ENCODE measurements around the gene HAP1. TPM values are rescaled to one million over a fixed set of nuclear protein-coding genes. Genes with fewer than 3 reads are reported as not detected.

HAP1 gene
- total and polyA plus RNA-seq, 11 donors, result 0.07 to 0.35 (median 0.10) TPM; not detected in 6

DNA sequence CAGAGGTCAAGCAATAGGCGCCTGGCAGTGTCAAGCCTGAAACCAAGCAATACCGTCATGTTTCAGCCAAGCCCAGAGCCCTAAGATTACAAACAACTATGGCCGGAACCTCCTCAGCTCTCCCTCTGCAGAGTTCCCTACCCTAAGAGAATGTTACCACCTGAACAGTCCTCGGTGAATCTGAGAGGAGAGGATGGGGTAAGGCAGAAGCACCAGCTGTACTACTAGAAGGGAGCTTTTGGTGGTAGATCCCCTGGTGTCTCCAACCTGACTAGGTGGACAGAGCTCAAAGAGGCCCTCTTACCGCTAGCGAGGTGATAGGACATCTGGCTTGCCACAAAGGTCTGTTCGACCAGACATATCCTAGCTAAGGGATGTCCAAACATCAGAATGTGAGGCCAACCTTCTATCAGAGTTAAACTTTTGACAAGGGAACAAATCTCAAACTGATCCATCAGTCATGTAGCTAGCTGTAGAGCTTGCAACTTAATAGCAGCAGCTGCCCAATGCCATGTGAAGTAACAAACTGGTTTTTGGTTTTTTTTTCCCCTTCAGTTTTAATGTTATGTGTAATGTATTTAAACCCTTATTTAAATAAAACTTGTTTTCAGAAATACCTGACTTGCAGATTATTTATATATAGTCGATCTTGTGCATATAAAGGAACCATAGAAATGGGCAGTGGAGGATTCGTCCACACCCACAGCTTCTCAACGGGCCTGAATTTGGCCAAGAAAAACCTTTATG, 43.2 kb downstream of the HAP1 start:
- no peak for ATAC-seq
- 66 to 74% (median 70%) methylated on average over 10 of the region's 10 CpGs for WGBS, 4 donors
- Histone ChIP-seq H3K4me1 (peaks cover 11 to 45% (median 39%) of the 10 kb centered on the region in 12 donors), H3K4me3 (peak overlapping the region in 8 of 12 donors; percentile 75 to 99 (median 87)), H3K27ac (peak overlapping the region in 2 of 12 donors; percentile 22 to 99), H3K27me3 (no peaks in the 10 kb centered on the region), H3K9me3 (no peaks in the 10 kb centered on the region), H3K36me3 (peaks cover 0 to 65% (median 62%) of the 10 kb centered on the region in 9 donors)
- intact Hi-C loops (cut with DNase I), result loop anchor here in 2 of 10 donors (5.0 to 10.0 kb wide), 2 partner anchors 84 to 86 kb away; no protein-coding TSS in a partner anchor
- DNase-seq, result no peak
- TF ChIP-seq POLR2A (IDR thresholded peaks at IDR 0.05), result no peak
- TF ChIP-seq, protein P1, sequence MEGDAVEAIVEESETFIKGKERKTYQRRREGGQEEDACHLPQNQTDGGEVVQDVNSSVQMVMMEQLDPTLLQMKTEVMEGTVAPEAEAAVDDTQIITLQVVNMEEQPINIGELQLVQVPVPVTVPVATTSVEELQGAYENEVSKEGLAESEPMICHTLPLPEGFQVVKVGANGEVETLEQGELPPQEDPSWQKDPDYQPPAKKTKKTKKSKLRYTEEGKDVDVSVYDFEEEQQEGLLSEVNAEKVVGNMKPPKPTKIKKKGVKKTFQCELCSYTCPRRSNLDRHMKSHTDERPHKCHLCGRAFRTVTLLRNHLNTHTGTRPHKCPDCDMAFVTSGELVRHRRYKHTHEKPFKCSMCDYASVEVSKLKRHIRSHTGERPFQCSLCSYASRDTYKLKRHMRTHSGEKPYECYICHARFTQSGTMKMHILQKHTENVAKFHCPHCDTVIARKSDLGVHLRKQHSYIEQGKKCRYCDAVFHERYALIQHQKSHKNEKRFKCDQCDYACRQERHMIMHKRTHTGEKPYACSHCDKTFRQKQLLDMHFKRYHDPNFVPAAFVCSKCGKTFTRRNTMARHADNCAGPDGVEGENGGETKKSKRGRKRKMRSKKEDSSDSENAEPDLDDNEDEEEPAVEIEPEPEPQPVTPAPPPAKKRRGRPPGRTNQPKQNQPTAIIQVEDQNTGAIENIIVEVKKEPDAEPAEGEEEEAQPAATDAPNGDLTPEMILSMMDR (IDR thresholded peaks at IDR 0.05), result no peak

DNA sequence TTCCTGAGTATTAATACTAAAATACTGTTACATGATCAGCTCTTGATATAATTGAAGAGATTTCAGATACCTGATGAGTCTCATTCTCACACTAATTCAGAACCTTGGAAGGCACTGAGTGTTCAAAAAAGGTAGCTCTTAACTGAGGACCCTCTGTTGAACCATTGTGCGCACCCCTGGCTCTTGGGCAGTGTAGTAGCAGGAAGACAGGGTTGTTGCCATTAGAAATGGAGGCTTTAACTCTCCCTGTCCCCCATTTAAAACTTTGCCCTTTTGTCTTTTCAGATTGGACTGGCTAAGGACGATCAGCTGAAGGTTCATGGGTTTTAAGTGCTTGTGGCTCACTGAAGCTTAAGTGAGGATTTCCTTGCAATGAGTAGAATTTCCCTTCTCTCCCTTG, 43.9 kb downstream of the HAP1 start:
- DNase-seq (no peak), ATAC-seq (no peak)
- Histone ChIP-seq H3K9me3 (no peaks in the 10 kb centered on the region), H3K4me1 (peaks cover 11 to 38% (median 32%) of the 10 kb centered on the region in 12 donors), H3K27me3 (no peaks in the 10 kb centered on the region), H3K36me3 (peaks cover 0 to 62% (median 61%) of the 10 kb centered on the region in 9 donors), H3K4me3 (peak overlapping the region in 11 of 12 donors; percentile 56 to 99 (median 86)), H3K27ac (peak overlapping the region in 9 of 12 donors; percentile 99 to 100 (median 100))
- 43 to 72% (median 49%) methylated on average over 2 of the region's 2 CpGs for WGBS, 4 donors
- intact Hi-C loops (cut with DNase I), result loop anchor here in 2 of 10 donors (5.0 to 10.0 kb wide), 2 partner anchors 84 to 87 kb away; no protein-coding TSS in a partner anchor
- TF ChIP-seq, protein P1 (IDR thresholded peaks at IDR 0.05), result no peak
- TF ChIP-seq POLR2A (IDR thresholded peaks at IDR 0.05), result no peak

DNA sequence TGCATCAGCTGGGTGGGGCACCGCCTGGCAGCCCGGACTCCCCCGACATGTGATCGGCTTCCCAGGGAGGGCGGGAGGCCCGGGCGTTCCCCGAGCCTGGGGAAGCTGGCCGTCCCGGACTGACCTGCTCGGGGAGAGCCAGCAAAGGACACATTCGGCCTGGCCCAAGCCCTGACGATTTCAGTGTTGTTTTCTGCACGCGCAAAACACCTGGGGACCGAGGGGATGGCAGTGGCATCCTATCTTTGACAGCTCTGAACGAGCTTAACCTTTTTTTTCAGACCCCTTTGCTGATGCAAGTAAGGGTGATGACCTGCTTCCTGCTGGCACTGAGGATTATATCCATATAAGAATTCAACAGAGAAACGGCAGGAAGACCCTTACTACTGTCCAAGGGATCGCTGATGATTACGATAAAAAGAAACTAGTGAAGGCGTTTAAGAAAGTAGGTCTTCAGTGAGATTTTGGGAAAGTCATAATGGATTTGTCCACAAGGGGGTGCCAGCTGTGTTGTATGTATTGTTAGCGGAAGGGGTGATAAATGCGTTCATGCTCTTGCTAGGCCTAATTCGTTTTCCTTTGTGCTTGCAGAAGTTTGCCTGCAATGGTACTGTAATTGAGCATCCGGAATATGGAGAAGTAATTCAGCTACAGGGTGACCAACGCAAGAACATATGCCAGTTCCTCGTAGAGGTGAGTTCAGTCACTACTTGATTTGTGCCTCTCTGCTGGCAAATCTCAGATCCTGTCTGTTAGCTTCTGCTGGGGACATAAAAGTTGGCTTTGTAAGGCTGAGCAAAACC, 44.7 kb downstream of the HAP1 start:
- DNase-seq, result peak in 1 of 5 donors; percentile 32
- intact Hi-C loops (cut with DNase I), result loop anchor here in 2 of 10 donors (5.0 to 10.0 kb wide), 2 partner anchors 85 to 88 kb away; no protein-coding TSS in a partner anchor
- 3 to 6% (median 3%) methylated on average over 18 to 27 of the region's 27 CpGs for WGBS, 4 donors
- Histone ChIP-seq H3K9me3 (no peaks in the 10 kb centered on the region), H3K4me1 (peaks cover 11 to 38% (median 32%) of the 10 kb centered on the region in 12 donors), H3K36me3 (peaks cover 0 to 54% (median 53%) of the 10 kb centered on the region in 9 donors), H3K27ac (peak overlapping the region; percentile 99 to 100 (median 100)), H3K4me3 (peak overlapping the region; percentile 56 to 99 (median 87)), H3K27me3 (no peaks in the 10 kb centered on the region)
- TF ChIP-seq POLR2A (IDR thresholded peaks at IDR 0.05), result no peak
- TF ChIP-seq, protein P1 (IDR thresholded peaks at IDR 0.05), result peak; percentile 35 to 64 (median 55)
- no peak for ATAC-seq

All from heart left ventricle (tissue), 16 donors.